22Rv1 (cell line): ENCODE data around the gene MT4.

Experiments
- H3K27ac ChIP-seq: fragments of 450-650 bp; 2 replicates; pipeline ENCODE4 v1.5.1; 2017
- ZFX ChIP-seq: fragments of 450-650 bp; IDR thresholded peaks from 2 replicates; pipeline ENCODE4 v1.6.1; 2017; ENCODE audit warnings: antibody characterized with exemption, borderline replicate concordance
- TF ChIP-seq, protein P1 (sequence below): fragments of 450-650 bp; IDR thresholded peaks from 2 replicates; pipeline ENCODE4 v1.5.1; 2017; ENCODE audit warnings: mild to moderate bottlenecking

Gene MT4

DNA sequence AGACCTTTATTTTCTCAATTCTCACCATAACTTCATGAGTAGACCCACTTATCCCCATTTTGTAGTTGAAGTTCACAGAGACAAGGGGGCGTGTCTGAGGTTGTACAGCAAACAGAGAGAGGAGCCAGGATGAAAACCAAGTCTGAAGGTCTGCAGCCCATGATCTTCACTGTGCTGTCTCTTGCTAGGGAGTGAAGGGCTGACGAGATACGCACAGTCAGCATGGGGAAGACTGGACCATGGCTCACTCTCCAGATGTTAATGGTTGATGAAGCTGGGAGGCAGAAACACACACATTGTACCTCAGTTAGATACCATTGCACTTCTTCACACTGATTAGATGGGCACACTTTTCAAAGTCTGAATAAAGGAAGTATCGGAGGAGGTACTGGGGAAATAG is 5.8 kb upstream of the MT4 start:
- TF ChIP-seq, protein P1, sequence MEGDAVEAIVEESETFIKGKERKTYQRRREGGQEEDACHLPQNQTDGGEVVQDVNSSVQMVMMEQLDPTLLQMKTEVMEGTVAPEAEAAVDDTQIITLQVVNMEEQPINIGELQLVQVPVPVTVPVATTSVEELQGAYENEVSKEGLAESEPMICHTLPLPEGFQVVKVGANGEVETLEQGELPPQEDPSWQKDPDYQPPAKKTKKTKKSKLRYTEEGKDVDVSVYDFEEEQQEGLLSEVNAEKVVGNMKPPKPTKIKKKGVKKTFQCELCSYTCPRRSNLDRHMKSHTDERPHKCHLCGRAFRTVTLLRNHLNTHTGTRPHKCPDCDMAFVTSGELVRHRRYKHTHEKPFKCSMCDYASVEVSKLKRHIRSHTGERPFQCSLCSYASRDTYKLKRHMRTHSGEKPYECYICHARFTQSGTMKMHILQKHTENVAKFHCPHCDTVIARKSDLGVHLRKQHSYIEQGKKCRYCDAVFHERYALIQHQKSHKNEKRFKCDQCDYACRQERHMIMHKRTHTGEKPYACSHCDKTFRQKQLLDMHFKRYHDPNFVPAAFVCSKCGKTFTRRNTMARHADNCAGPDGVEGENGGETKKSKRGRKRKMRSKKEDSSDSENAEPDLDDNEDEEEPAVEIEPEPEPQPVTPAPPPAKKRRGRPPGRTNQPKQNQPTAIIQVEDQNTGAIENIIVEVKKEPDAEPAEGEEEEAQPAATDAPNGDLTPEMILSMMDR = no peak
- no peak for TF ChIP-seq ZFX
- H3K27ac ChIP-seq = no peak overlapping the region

DNA sequence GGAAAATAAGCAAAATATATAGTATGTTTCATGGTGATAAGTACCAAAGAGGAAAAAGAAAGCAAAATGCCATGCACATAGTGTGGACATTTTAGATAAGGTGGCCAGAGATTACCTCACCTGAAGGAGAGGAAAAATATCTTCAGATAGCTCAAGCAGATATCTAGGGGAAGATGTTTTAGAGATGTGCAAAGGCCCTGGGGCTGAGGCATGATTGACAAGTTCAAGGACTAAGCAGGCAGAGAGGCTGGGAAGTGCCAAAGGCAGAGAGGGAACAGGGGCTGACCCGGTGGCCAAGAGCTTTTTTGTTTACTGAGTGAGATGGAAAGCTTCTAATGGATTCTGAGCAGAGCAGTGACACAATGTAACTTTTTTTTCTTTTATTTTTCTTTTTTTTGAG is 4.4 kb upstream of the MT4 start:
- TF ChIP-seq, protein P1 = no peak
- no peak for TF ChIP-seq ZFX
- no peak overlapping the region for H3K27ac ChIP-seq

DNA sequence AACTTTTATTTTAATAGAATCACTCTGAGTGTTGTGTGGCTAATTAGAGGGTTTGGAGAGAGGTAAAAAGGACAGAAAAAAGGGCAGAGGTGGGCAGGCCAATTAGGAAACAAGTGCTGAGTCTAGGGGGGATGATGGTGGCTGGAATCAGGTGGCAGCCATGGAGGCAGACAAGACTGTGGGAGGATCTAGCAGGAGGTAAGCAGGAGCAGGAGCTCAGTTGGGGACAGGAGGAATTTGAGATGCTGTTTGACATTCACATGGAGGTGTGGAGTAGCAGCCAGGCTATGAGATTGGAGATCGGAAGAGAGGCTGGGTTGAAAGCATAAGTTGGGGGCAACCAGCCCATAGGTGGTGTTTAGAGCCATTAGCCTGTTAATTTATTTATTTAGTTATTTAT is 3.7 kb upstream of the MT4 start:
- H3K27ac ChIP-seq = no peak overlapping the region
- no peak for TF ChIP-seq ZFX
- TF ChIP-seq, protein P1 = no peak

DNA sequence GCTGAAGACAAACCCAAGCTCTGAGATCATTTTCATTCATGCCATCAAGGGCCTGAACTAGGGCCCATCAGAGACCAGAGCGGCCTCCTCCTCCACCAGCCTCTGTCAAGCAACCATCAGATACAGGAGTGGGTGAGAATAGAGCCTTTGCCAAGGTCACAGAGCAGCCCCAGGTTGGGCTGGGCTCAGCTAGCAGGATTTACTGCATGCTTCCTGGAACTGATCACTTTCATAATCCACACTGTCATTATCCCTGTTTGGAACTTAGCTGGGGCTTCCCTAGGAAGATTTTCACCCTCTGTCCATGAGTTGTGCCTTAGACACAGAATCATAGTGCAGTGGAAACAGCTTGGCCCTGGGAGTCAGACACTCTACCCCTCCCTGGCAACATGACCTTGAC is 5.1 kb downstream of the MT4 start:
- H3K27ac ChIP-seq = no peak overlapping the region
- no peak for TF ChIP-seq ZFX
- TF ChIP-seq, protein P1 = no peak

- TF ChIP-seq ZFX = no peak
- TF ChIP-seq, protein P1 = no peak
- no peak overlapping the region for H3K27ac ChIP-seq
Observed at GRCh38 chr16:56571525-56571924, 6.7 kb downstream of the MT4 start.

- H3K27ac ChIP-seq = no peak overlapping the region
- TF ChIP-seq ZFX = no peak
- TF ChIP-seq, protein P1 = no peak
Observed at GRCh38 chr16:56574625-56575024, 9.8 kb downstream of the MT4 start.

DNA sequence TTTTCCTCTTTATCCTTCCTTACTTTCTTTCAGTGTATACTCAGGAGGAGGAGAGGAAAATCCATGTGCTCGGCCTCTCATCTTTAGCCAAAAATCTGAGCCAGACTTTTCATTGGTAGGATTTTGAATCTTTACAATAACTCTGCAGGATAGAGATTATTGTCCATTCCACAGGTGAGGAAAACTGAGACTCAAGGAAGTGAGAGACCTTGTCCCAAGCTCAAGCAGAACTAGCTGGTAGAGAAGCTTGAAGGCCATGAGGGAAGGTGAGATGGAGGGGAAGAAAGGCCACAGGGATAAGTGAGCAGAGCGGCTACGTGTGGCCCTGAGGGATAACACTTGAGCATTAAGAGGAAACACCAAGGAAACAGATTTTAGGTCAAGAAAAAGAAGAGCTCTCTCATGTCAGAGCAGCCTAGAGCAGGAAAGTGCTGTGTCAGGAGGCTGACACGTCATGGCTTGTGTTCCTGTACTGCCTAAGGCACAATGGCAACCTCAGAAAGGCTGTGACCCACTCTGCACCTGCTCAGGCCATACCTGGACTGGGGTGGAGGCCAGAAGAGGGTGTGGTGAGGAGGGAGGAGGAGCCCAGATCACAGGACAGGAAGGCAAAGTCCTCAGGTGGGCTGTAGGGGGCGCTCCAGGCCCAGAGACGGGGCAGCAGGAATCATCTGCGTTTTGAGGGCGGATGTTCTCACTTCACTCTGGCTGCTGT is 11.9 kb downstream of the MT4 start:
- H3K27ac ChIP-seq = no peak overlapping the region
- no peak for TF ChIP-seq ZFX
- TF ChIP-seq, protein P1 = peak; percentile 86
